ENCODE measurements around the gene SIL1.

The SIL1 gene

GRCh38 chr5:138975098-138975847, 222.9 kb downstream of the SIL1 start:
- DNase-seq = peak; percentile 40

GRCh38 chr5:138974227-138975063, 223.7 kb downstream of the SIL1 start:
- in situ Hi-C loops (cut with MboI; ENCODE audit: low pct_unique_long_range_greater_than_20kb, low sequenced_read_pairs) = no loop called here
- no peak for DNase-seq

More at GRCh38 chr5:138975098-138975847, 222.9 kb downstream of the SIL1 start:
- in situ Hi-C loops (cut with MboI; ENCODE audit: low pct_unique_long_range_greater_than_20kb, low sequenced_read_pairs) = no loop called here

GRCh38 chr5:138972836-138973235, 225.3 kb downstream of the SIL1 start:
- DNase-seq = no peak
- in situ Hi-C loops (cut with MboI; ENCODE audit: low pct_unique_long_range_greater_than_20kb, low sequenced_read_pairs) = no loop called here

GRCh38 chr5:138972230-138972629, 225.9 kb downstream of the SIL1 start:
- DNase-seq = no peak
- in situ Hi-C loops (cut with MboI; ENCODE audit: low pct_unique_long_range_greater_than_20kb, low sequenced_read_pairs) = no loop called here

- in situ Hi-C loops (cut with MboI; ENCODE audit: low pct_unique_long_range_greater_than_20kb, low sequenced_read_pairs) = no loop called here
- no peak for DNase-seq
These were observed 228.7 kb downstream of the SIL1 start for GRCh38 chr5:138969323-138970002.

- no peak for DNase-seq
- in situ Hi-C loops (cut with MboI; ENCODE audit: low pct_unique_long_range_greater_than_20kb, low sequenced_read_pairs) = no loop called here
These were observed 229.6 kb downstream of the SIL1 start for GRCh38 chr5:138968601-138969000.

- DNase-seq = no peak
- in situ Hi-C loops (cut with MboI; ENCODE audit: low pct_unique_long_range_greater_than_20kb, low sequenced_read_pairs) = no loop called here
These were observed 230.2 kb downstream of the SIL1 start for GRCh38 chr5:138967791-138968448.

GRCh38 chr5:138966236-138966985, 231.8 kb downstream of the SIL1 start:
- in situ Hi-C loops (cut with MboI; ENCODE audit: low pct_unique_long_range_greater_than_20kb, low sequenced_read_pairs) = no loop called here
- no peak for DNase-seq

GRCh38 chr5:138965626-138966025, 232.5 kb downstream of the SIL1 start:
- DNase-seq = no peak
- in situ Hi-C loops (cut with MboI; ENCODE audit: low pct_unique_long_range_greater_than_20kb, low sequenced_read_pairs) = no loop called here

- in situ Hi-C loops (cut with MboI; ENCODE audit: low pct_unique_long_range_greater_than_20kb, low sequenced_read_pairs) = no loop called here
These were observed 233.4 kb downstream of the SIL1 start for GRCh38 chr5:138964647-138965201.

GRCh38 chr5:138963763-138964371, 234.3 kb downstream of the SIL1 start:
- in situ Hi-C loops (cut with MboI; ENCODE audit: low pct_unique_long_range_greater_than_20kb, low sequenced_read_pairs) = no loop called here
- no peak for DNase-seq

More at GRCh38 chr5:138964647-138965201, 233.4 kb downstream of the SIL1 start:
- DNase-seq = no peak

GRCh38 chr5:138962614-138963370, 235.4 kb downstream of the SIL1 start:
- in situ Hi-C loops (cut with MboI; ENCODE audit: low pct_unique_long_range_greater_than_20kb, low sequenced_read_pairs) = no loop called here
- DNase-seq = no peak

- no peak for DNase-seq
- in situ Hi-C loops (cut with MboI; ENCODE audit: low pct_unique_long_range_greater_than_20kb, low sequenced_read_pairs) = no loop called here
These were observed 236.4 kb downstream of the SIL1 start for GRCh38 chr5:138961729-138962128.

GRCh38 chr5:138961221-138961620, 236.9 kb downstream of the SIL1 start:
- in situ Hi-C loops (cut with MboI; ENCODE audit: low pct_unique_long_range_greater_than_20kb, low sequenced_read_pairs) = no loop called here
- DNase-seq = no peak

- in situ Hi-C loops (cut with MboI; ENCODE audit: low pct_unique_long_range_greater_than_20kb, low sequenced_read_pairs) = no loop called here
- no peak for DNase-seq
These were observed 237.9 kb downstream of the SIL1 start for GRCh38 chr5:138960145-138960692.

GRCh38 chr5:138956801-138957200, 241.4 kb downstream of the SIL1 start:
- in situ Hi-C loops (cut with MboI; ENCODE audit: low pct_unique_long_range_greater_than_20kb, low sequenced_read_pairs) = no loop called here
- DNase-seq = no peak

GRCh38 chr5:138955671-138956295, 242.4 kb downstream of the SIL1 start:
- no peak for DNase-seq
- in situ Hi-C loops (cut with MboI; ENCODE audit: low pct_unique_long_range_greater_than_20kb, low sequenced_read_pairs) = no loop called here
